Glomerular visceral epithelial cell (primary cell): Measurements from ENCODE around the gene ZNF556.
A peak's percentile ranks its signal among the peaks of the same experiment; 100 is the strongest.

Source experiments
- DNase-seq: peaks from one replicate; pipeline ENCODE4 v3.0.0-alpha.2; 2016; ENCODE audit errors: extremely low spot score

ZNF556 gene

GRCh38 chr19:2867025-2867991 lies at the start of gene ZNF556:
ZNF556 (plus strand) TSS chr19:2867335; CDS start chr19:2867422, 87 bp downstream.
- peak; percentile 13 for DNase-seq

- peak; percentile 97 for DNase-seq
These were observed 47.5 kb upstream of the ZNF556 start, which contains the start of gene ZNF554 for GRCh38 chr19:2819540-2820111. ZNF554 (plus strand) TSS chr19:2819868; CDS start chr19:2820072, 204 bp downstream.

DNA sequence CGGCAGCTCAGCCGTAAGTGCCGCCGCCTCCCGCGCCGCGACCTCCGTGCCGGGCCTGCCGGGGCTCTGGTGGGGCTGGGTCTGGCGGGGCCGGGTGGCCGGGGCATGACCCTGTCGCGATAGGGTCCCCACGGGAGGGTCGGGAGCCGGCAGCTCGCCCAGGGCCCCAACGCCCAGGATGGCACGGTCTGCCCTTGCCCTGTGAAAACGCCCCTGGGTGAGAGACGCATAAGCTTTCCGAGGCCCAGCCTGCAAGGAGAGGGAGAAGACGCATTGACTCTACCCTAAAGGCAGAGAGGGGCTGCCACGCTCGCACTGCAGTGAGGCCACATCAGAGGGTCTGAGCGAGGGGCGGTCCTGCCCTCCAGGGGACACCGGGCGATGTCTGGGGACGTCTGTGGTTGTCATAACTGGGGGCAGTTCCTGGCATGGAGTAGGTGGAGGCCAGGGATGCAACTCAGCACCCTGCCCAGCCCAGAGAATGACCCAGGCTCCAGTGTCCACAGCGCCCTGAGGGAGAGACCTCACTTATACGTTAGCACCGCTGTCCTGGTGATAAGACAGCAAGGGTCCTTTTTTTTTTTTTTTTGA lies 46.9 kb upstream of the ZNF556 start:
- DNase-seq = peak; percentile 21

DNA sequence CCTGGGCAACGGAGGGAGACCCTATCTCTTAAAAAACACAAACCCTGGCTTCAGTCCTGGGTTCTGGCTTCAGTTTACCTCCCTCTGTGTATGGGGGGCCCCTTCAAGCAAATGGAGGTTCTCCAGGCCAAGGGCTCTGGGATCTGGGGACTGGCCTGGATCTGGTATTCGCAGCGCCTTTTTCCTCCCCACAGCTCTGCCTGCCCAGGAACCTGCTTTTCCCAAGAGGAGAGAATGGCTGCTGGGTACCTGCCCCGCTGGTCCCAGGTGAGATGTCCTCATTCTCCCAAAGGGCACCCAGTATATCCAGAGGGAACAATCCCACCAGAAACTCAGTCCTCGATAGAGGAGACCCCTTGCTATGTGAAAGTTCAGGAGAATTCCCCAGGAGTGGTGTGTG lies 44.3 kb upstream of the ZNF556 start:
- DNase-seq = no peak

DNA sequence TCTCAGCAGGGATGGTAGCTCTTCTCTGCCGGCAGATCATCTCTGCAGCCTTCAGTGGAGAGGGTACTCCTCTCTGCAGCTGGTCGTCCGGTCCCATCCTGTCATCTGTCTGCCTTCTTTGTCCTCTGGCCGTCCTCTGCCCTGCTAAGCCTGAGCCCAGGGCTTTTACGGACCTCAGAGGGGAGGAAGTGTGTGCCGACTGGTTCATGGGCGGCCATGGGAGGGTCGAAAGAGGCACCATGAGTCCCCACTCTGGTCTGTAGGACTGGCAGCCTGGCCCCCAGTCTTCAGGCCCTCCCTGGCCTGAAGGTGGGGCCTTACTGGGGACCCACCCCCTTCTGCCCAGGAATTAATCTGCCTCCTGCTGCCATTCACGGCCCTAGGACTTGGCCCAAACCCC lies 43.5 kb upstream of the ZNF556 start:
- DNase-seq = no peak

- DNase-seq = no peak
These were observed 43.0 kb upstream of the ZNF556 start for GRCh38 chr19:2824129-2824528.

- DNase-seq = no peak
These were observed 40.1 kb upstream of the ZNF556 start for GRCh38 chr19:2827022-2827421.

GRCh38 chr19:2827840-2828489 lies 39.2 kb upstream of the ZNF556 start:
- no peak for DNase-seq

GRCh38 chr19:2834294-2834871 lies 32.8 kb upstream of the ZNF556 start:
- no peak for DNase-seq

- DNase-seq = no peak
These were observed 29.7 kb upstream of the ZNF556 start for GRCh38 chr19:2837430-2837829.

GRCh38 chr19:2840794-2841791 lies 26.0 kb upstream of the ZNF556 start, which contains the start of gene ZNF555:
ZNF555 (plus strand) TSS chr19:2841475; CDS start chr19:2841573, 98 bp downstream.
- peak; percentile 99 for DNase-seq

DNA sequence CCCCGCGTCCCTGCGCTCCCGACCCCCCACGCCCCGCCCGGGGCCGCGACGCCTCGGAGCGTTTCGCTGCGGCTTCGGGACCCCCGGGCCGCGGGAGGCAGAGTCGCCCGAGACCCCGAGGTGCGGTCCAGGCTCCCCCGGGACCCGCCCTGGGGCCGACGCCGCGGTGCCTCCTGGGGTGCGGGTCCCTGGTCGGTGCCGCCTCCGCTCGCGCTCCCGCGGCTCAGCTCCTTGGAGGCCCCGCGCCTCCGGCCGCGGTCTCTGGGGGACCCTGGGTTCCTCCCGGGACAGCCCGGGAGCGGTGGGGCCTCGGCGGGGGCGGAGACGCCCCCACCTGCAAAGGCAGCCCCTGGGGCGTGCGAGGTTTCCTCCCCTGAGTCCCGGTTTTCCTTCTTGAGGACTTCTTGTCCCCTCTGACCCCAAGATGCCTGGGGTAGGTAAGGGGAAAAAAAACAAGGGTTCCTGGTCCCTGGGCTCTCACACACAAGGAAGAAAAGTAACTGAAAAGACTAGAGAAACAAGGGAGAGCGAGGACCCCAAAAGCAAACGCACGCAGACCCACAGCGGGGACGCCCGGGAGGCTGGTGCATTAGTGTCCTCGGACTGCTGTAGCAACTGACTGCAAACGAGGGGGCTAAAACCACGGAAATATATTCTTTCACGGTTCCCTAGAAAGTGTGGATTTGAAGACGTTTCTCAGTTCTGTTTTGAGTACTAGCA lies 25.1 kb upstream of the ZNF556 start:
- DNase-seq = no peak

DNA sequence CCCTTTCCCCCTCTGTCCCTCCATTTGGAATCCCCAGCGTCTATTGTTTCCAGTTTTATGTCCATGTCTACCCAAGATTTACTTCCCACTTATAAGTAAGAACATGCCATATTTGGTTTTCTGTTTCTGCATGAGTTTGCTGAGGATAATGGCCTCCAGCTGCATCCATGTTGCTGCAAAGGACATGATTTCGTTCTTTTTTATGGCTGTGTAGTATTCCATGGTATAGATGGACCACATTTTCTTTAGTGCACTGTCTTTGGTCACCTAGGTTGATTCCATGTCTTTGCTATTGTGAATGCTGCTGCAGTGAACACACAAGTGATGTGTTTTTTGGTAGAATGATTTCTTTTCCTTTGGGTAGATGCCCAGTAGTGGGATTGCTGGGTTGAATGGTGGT lies 22.0 kb upstream of the ZNF556 start:
- no peak for DNase-seq

DNA sequence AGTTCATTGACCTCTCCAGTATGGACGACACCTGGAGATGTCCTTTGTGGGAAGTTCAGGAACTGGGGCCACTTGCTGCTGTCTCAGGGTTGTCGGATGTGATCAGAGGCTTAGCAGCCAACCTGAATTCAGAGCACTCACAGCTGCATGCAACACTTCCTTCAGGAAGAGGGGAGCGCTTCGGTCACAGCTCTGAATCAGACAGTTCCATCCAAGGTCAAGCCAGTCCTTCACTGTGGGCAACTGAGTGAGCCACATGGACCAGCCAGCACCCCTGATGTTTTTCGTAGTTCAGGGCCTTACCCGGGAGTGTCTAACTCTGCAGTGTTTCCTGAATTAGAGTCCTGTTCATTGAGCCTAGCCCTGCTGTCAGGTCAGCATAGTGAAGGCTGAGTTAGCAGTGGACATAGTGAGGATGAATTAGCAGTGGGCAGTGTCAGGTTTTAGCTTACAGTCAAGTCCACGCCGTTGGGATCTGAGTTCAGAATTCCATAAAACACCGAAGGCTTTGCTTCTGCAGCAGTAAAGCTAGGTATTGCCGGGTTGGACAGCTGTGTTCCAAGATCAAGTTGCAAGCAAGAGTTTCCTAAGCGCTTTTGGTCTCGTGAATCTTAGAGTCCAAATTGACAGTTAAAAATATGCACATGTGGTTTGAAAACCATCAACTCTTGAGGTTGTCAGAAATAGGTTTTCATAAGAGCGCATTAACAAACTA lies 20.8 kb upstream of the ZNF556 start:
- no peak for DNase-seq

- no peak for DNase-seq
These were observed 19.6 kb upstream of the ZNF556 start for GRCh38 chr19:2847507-2847906.

DNA sequence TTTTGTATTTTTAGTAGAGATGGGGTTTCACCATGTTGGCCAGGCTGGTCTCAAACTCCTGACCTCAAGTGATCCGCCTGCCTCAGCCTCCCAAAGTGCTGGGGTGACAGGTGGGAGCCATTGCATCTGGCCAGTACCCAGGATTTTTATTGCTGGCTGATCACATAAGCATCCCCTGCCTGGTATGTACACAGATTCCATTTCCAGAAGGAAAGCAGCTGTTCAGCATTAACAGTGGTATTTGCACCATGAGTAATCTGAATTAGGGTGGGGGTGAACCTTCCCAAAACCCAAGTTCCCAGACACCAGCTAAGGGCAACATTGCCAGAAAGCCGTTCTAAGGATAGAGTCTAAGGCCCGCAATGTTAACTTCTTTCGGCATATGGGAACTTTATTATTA lies 18.5 kb upstream of the ZNF556 start:
- DNase-seq = no peak

DNA sequence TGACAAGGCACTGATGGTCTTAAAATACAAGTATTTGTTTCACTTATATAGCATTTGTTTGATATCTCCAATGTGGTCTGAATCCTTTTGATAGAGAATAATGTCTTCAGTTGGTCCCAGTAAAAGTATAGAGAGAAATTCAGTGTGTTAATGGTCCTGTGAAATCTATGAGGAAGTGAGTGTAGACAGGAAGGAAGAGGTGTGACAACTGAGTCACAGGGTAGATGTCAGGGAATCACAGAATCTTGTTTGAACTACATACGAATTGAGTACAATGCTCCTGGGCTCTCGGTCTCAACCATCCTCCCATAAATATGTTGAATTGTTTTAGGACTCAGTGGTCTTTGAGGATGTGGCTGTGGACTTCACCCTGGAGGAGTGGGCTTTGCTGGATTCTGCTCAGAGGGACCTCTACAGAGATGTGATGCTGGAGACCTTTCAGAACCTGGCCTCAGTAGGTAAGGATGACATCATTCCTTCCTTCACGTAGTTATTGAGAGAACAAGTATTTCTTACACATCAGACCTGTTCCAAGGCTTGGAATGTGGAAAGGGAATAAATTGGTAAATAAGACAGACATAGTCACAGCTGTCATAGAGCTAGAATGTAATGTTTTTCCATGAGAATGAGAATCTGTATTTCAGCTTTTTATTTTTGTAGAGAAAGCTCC lies 16.7 kb upstream of the ZNF556 start:
- DNase-seq = no peak

DNA sequence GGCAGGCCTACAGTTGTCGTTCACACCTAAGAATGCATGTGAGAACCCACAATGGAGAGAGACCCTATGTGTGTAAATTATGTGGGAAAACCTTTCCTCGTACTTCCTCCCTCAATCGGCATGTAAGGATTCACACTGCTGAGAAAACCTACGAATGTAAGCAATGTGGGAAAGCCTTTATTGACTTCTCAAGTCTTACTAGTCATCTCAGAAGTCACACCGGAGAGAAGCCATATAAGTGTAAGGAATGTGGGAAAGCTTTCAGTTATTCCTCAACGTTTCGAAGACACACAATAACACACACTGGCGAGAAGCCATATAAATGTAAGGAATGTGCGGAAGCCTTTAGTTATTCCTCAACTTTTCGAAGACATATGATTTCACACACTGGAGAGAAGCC lies 14.5 kb upstream of the ZNF556 start:
- no peak for DNase-seq
